HPDE6-E6E7 (cell line): ENCODE results near the gene ACBD6.
A peak's percentile ranks its signal among the peaks of the same experiment; 100 is the strongest.

Experiments used
- DNase-seq: peaks from one replicate; pipeline ENCODE4 v3.0.0; 2011; ENCODE audit warnings: missing footprints; ENCODE audit errors: extremely low spot score

Gene ACBD6

GRCh38 chr1:180524915-180525714 lies 22.7 kb upstream of the ACBD6 start:
- DNase-seq, result no peak

- DNase-seq, result no peak
These were observed 22.0 kb upstream of the ACBD6 start for GRCh38 chr1:180524160-180524914.

- DNase-seq, result peak; percentile 81
These were observed 19.8 kb upstream of the ACBD6 start for GRCh38 chr1:180522213-180522515.

- peak; percentile 50 for DNase-seq
These were observed 19.3 kb upstream of the ACBD6 start for GRCh38 chr1:180521474-180522212.

GRCh38 chr1:180519846-180520245 lies 17.5 kb upstream of the ACBD6 start:
- DNase-seq, result no peak

DNA sequence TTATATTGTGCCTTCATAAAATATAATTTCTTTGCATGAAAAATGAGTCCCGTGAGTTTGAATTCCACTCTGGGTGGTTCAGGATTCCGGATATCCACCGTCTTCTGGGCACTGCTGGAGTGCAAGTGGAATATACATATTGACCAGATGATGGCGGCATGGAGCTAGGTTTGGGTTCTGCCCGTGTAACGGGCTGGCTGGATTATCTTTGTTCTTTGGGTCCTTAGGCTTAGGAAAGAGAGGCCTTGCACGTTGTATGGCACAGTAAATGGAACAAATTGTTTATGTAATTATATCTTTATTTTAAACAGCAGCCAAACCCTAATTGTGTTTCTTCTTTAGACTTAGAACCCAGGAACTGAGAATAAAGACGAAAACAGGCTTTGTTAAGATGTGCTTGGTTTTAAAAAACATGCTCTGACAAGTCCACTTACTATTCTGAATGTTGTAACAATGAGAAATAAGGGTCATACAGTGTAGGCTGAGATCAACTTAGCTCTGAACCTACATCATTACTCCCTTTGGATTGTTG lies 13.5 kb upstream of the ACBD6 start:
- DNase-seq, result peak; percentile 67

GRCh38 chr1:180515364-180515763 lies 13.0 kb upstream of the ACBD6 start:
- DNase-seq, result no peak

- no peak for DNase-seq
These were observed 11.2 kb upstream of the ACBD6 start for GRCh38 chr1:180513531-180513930.

- DNase-seq, result no peak
These were observed 8.5 kb upstream of the ACBD6 start for GRCh38 chr1:180510882-180511281.

GRCh38 chr1:180508725-180509097 lies 6.3 kb upstream of the ACBD6 start:
- no peak for DNase-seq

DNA sequence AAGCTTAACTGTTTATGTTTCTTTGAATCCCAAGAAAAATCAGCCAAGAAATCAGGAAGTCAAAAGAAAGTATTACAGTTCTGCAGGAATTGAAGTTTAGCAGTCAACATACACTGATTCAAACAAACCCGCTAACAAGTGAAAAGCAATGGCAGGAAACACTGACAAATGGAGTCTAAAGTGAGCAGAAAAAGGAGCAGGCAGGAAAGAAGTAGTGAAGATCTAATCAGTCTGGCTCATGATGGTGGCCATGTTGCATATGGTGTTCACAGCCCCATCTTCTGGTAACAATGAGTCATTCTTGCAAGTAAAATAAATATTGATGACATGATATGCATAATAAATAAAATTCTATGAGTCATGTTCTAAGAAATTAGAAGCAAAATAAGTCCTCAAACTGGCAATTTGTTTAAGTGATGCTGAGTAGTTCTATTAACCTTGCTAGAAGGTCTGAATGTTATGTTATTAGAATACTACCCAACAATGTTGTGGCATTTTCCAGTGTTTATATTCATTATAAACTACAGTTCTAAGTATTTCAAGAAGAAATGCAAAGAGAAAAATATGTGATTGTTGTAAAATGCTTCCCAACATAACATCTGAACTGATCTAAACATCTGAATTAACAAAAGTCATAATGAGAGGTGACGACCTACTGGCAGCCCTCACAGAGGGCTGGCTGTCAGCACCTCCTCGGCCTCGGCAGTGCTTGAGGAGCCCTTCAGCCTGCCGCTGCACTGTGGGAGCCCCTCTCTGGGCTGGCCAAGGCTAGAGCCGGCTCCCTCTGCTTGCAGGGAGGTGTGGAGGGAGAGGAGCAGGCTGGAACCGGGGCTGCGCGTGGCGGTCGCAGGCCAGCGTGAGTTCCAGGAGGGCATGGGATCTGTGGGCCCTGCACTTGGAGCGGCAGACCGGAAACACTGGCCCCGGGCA lies 5.7 kb upstream of the ACBD6 start:
- DNase-seq, result no peak

DNA sequence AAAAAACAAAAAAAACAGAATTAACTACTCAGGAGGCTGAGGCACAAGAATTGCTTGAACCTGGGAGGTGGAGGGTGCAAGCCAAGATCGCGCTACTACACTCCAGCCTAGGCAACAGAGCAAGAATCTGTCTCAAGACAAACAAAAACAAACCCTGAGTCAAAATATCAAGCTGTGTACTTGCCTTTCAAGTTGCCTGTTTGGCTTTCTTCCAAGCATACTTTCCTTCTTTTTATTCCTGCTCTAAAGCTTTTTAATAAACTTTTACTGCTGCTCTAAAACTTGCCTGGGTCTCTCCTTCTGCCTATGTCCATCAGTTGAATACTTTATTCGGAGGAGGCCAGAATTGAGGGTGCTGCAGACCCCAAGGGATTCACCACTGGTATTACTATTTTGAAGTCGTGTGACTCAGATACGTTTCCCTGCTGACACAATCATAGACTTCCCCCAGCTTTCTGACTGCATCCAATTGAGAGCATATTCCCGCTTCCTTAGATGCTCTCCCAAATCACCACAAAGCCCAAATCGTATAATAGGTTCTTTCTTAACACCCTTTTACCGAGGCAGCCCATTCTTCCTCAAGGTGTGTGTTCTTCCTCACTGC lies 3.5 kb upstream of the ACBD6 start:
- no peak for DNase-seq

GRCh38 chr1:180504186-180504585 lies 1.8 kb upstream of the ACBD6 start:
- DNase-seq, result no peak

DNA sequence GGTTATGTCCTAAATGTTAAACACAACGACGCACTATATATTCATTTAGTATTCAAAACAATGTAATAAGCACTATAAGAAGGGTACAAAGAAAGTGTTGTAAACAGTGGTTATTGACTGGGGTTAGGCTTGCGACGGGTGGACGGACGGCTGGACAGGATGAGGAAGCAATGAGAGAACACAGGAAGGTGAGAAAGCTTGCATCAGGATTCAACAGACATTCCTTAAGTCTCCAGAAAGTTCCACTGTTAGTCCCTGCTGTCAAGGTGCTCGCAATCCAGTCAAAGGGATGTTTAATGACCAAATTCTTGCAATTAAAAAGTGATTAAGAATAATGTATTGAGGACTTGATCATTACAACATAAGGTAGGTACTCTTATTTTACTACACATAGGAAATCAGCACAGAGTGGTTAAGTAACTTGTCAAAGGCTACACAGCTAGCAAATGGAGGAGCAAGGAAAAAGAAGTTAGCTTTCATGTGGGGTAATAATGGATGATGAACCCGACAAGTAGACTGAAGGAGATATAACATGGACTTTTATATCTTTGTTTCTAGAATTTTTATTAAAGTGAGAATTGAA lies 994 bp upstream of the ACBD6 start:
- DNase-seq, result no peak

- peak; percentile 54 for DNase-seq
These were observed 464 bp downstream of the ACBD6 start for GRCh38 chr1:180501865-180502360.

DNA sequence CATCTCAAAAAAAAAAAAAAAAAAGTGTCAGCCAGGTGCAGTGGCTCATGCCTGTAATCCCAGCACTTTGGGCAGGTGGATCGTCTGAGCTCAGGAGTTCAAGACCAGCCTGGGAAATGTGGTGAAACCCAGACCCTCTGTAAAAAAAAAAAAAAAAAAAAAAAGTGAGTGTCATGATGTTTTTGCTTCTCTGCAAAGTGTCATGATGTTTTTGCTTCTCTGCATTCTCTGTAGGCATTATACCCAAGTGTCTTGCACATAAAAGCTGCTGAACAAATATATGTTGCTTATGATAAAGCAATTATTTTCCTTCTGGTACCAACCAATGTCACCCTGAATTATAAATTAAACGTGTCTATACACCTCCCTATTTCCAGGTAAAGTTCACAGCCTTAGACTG lies 1.7 kb downstream of the ACBD6 start:
- DNase-seq, result no peak

DNA sequence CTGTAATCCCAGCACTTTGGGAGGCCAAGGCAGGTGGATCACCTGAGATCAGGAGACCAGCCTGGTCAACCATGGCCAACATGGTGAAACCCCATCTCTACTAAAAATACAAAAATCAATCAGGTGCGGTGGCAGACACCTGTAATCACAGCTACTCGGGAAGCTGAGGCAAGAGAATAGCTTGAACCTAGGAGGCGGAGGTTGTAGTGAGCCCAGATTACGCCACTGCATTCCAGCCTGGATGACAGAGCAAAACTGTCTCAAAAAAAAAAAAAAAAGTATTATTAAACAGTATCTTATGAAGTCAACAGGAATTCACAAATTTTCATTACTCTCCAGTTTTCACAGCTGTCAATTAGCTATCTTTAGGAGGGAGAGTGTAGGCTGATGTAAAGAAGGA lies 3.8 kb downstream of the ACBD6 start:
- DNase-seq, result no peak

DNA sequence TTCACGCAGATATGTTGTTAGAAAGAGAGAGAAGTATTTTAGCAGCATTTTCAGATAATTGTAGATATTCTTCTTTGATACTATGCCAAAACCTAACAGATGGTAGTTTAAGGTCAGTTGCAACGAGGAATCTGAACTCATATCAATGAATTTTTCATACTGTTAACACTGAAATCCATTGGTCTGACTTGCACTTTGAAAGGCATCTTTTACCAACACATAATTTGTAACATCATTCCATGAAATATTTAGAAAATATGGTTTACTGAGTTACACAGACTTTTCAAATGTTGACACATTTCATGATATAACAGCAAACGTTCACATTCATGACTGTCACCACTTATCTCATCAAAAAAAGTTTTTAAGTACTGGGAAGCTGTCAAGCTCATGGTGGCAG lies 4.6 kb downstream of the ACBD6 start:
- no peak for DNase-seq

DNA sequence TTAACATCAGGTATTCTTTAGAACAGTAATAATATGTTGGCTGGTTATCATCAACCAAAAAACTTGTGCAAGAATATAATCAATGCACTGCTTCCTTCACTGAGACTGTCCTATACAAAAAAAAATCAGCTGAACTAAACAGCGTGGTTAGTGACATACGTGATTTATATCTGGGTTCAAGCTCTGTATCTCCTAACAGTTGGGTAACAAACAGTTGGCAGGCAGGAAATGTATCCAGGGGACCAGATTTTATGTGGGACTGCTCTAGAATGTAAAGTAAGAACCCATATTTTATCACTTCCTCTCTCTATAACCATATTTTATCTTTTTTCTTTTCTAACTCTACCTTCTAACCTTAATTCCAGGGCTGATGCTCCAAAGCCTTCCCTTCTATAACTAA lies 8.0 kb downstream of the ACBD6 start:
- no peak for DNase-seq

GRCh38 chr1:180489976-180490375 lies 12.4 kb downstream of the ACBD6 start:
- no peak for DNase-seq
